Caco-2 (cell line): Measurements from ENCODE around the gene ATP6V1G3. TPM values are rescaled to one million over a fixed set of nuclear protein-coding genes. Genes with fewer than 3 reads are reported as not detected.

Source experiments
- BruUV-seq: library from RNA; stranded (reverse); fragments of 400-500 nt; replicated peaks from 2 replicates; lab custom pipeline; 2021; lab: Mats Ljungman, UMichigan
- CTCF ChIA-PET: fragments of 300-600 bp; sonication (Branson Sonifier 250); formaldehyde crosslinking; loops from one replicate; lab custom pipeline; 2022; ENCODE audit warnings: antibody characterized with exemption; lab: Charles Lee
- POLR2A ChIA-PET: fragments of 300-600 bp; sonication (Branson Sonifier 250); formaldehyde crosslinking; loops from one replicate; lab custom pipeline; 2022; ENCODE audit warnings: antibody characterized with exemption; lab: Charles Lee
- DNase-seq, 2 experiments: peaks; one replicate each; pipeline versions ENCODE4 v3.0.0 to v3.0.0-alpha.2; 2020 to 2022
- H3K27me3 ChIP-seq: replicated peaks from 2 replicates; pipeline ENCODE4 v1.6.0; 2011; ENCODE audit warnings: low read length; ENCODE audit not compliant: control insufficient read depth, insufficient read depth
- H3K36me3 ChIP-seq: 2 replicates; pipeline ENCODE4 v1.5.1; 2011; ENCODE audit warnings: low read length; ENCODE audit not compliant: control insufficient read depth, insufficient read depth
- H3K4me1 ChIP-seq: fragments of 250-450 bp; sonication (Bioruptor Pico); 2 replicates; pipeline ENCODE4 v1.5.1; 2020; ENCODE audit warnings: mild to moderate bottlenecking
- H3K4me3 ChIP-seq: 2 replicates; pipeline ENCODE4 v1.5.1; 2011; ENCODE audit warnings: low read depth, mild to moderate bottlenecking, control low read depth, low read length
- H3K9me3 ChIP-seq: fragments of 250-450 bp; sonication (Bioruptor Pico); 2 replicates; pipeline ENCODE4 v1.5.1; 2020; ENCODE audit warnings: mild to moderate bottlenecking, moderate library complexity
- H3K27ac Mint-ChIP-seq: one replicate; pipeline ENCODE4 v1.8.0; 2022; ENCODE audit warnings: mixed read lengths; ENCODE audit not compliant: unreplicated experiment
- H3K27me3 Mint-ChIP-seq: one replicate; pipeline ENCODE4 v1.8.0; 2022; ENCODE audit warnings: mixed read lengths; ENCODE audit not compliant: insufficient read depth, unreplicated experiment
- H3K36me3 Mint-ChIP-seq: one replicate; pipeline ENCODE4 v1.8.0; 2022; ENCODE audit warnings: mild to moderate bottlenecking, mixed read lengths; ENCODE audit not compliant: insufficient read depth, unreplicated experiment
- H3K4me1 Mint-ChIP-seq: one replicate; pipeline ENCODE4 v1.8.0; 2022; ENCODE audit warnings: low read depth, mixed read lengths; ENCODE audit not compliant: unreplicated experiment
- H3K4me3 Mint-ChIP-seq: one replicate; pipeline ENCODE4 v1.8.0; 2022; ENCODE audit warnings: mild to moderate bottlenecking, moderate library complexity, mixed read lengths; ENCODE audit not compliant: unreplicated experiment
- H3K9me3 Mint-ChIP-seq: one replicate; pipeline ENCODE4 v1.8.0; 2022; ENCODE audit warnings: mixed read lengths; ENCODE audit not compliant: unreplicated experiment
- CTCF ChIP-seq, 2 experiments: fragments of 200-600 bp in 1 of 2; IDR thresholded peaks; 1 replicate in 1 of 2; 2 replicates in 1 of 2; pipeline versions ENCODE4 v1.5.1 to v1.8.0; 2011 to 2022; ENCODE audit warnings: antibody characterized with exemption in 1 of 2, control low read depth in 1 of 2, inconsistent platforms in 1 of 2, low read depth in 1 of 2, low read length in 1 of 2, mild to moderate bottlenecking in 1 of 2, moderate library complexity in 1 of 2; ENCODE audit not compliant: insufficient read depth in 1 of 2, severe bottlenecking in 1 of 2, unreplicated experiment in 1 of 2
- intact Hi-C: fragments of 100-400 bp; cut with micrococcal nuclease; formaldehyde crosslinking; loops from one replicate; pipeline ENCODE4 v1.10.0; 2022; ENCODE audit not compliant: unreplicated experiment
- total RNA-seq: library from RNA; stranded (reverse); gene quantifications from 2 replicates; pipeline ENCODE4 v1.2.3, GENCODE V29; 2022

The ATP6V1G3 gene
- total RNA-seq, 1 experiment from 2014 or later = 4.7 TPM

- DNase-seq = no peak
- Histone ChIP-seq H3K36me3 (no peaks in the 10 kb centered on the region), H3K4me1 (peaks cover 16% of the 10 kb centered on the region), H3K9me3 (no peaks in the 10 kb centered on the region), H3K27me3 (no peaks in the 10 kb centered on the region), H3K4me3 (no peak overlapping the region)
- H3K36me3 Mint-ChIP-seq = no peaks in the 10 kb centered on the region
- no peak for TF ChIP-seq CTCF (IDR thresholded peaks at IDR 0.05; ENCODE audit: insufficient read depth in 1 of 2, low read depth in 1 of 2, low read length in 1 of 2, severe bottlenecking in 1 of 2, unreplicated experiment in 1 of 2)
- intact Hi-C loops = no loop called here
- peaks cover 21% of the 10 kb centered on the region for H3K4me1 Mint-ChIP-seq
- H3K4me3 Mint-ChIP-seq = no peak overlapping the region
- BruUV-seq = no TSS peak
- H3K27me3 Mint-ChIP-seq = no peaks in the 10 kb centered on the region
- H3K9me3 Mint-ChIP-seq = peaks cover 28% of the 10 kb centered on the region
- POLR2A ChIA-PET = no interaction called here
- CTCF ChIA-PET = no interaction called here
- H3K27ac Mint-ChIP-seq = no peak overlapping the region
Observed at GRCh38 chr1:198500096-198500495, 40.4 kb downstream of the ATP6V1G3 start.

GRCh38 chr1:198499588-198499987 lies 40.9 kb downstream of the ATP6V1G3 start:
- no peak for DNase-seq
- Mint-ChIP-seq H3K36me3 (no peaks in the 10 kb centered on the region), H3K27me3 (no peaks in the 10 kb centered on the region), H3K4me1 (peaks cover 21% of the 10 kb centered on the region), H3K4me3 (no peak overlapping the region), H3K27ac (no peak overlapping the region), H3K9me3 (peaks cover 24% of the 10 kb centered on the region)
- no TSS peak for BruUV-seq
- peaks cover 16% of the 10 kb centered on the region for H3K4me1 ChIP-seq
- no peaks in the 10 kb centered on the region for H3K9me3 ChIP-seq
- POLR2A ChIA-PET = no interaction called here
- CTCF ChIA-PET = no interaction called here
- no peaks in the 10 kb centered on the region for H3K27me3 ChIP-seq
- no peak overlapping the region for H3K4me3 ChIP-seq
- intact Hi-C loops = loop anchor here (2.0 kb wide), 1 partner anchor 41 kb away; the partner anchor contains the start of gene ATP6V1G3
- H3K36me3 ChIP-seq = no peaks in the 10 kb centered on the region
- no peak for TF ChIP-seq CTCF (IDR thresholded peaks at IDR 0.05; ENCODE audit: insufficient read depth in 1 of 2, low read depth in 1 of 2, low read length in 1 of 2, severe bottlenecking in 1 of 2, unreplicated experiment in 1 of 2)

- peak; percentile 69 to 72 for DNase-seq
- POLR2A ChIA-PET = no interaction called here
- H3K27ac Mint-ChIP-seq = no peak overlapping the region
Observed at GRCh38 chr1:198498881-198499280, 41.6 kb downstream of the ATP6V1G3 start.

More at GRCh38 chr1:198498881-198499280, 41.6 kb downstream of the ATP6V1G3 start:
- no TSS peak for BruUV-seq
- Mint-ChIP-seq H3K36me3 (no peaks in the 10 kb centered on the region), H3K9me3 (peaks cover 23% of the 10 kb centered on the region), H3K4me1 (peaks cover 21% of the 10 kb centered on the region), H3K27me3 (no peaks in the 10 kb centered on the region), H3K4me3 (no peak overlapping the region)
- no peaks in the 10 kb centered on the region for H3K36me3 ChIP-seq
- TF ChIP-seq CTCF (IDR thresholded peaks at IDR 0.05; ENCODE audit: insufficient read depth in 1 of 2, low read depth in 1 of 2, low read length in 1 of 2, severe bottlenecking in 1 of 2, unreplicated experiment in 1 of 2) = no peak
- CTCF ChIA-PET = no interaction called here
- no peaks in the 10 kb centered on the region for H3K9me3 ChIP-seq
- H3K4me3 ChIP-seq = no peak overlapping the region
- no peaks in the 10 kb centered on the region for H3K27me3 ChIP-seq
- intact Hi-C loops = loop anchor here (2.0 kb wide), 1 partner anchor 42 kb away; the partner anchor contains the start of gene ATP6V1G3
- H3K4me1 ChIP-seq = peaks cover 16% of the 10 kb centered on the region
